Stomach smooth muscle (tissue), 2 donors: ENCODE measurements around the gene AP1S3.

Experiments
- H3K27ac ChIP-seq: one replicate; pipeline ENCODE4 v1.7.0; 2013; ENCODE audit warnings: mild to moderate bottlenecking, low read length, inconsistent platforms
- H3K27me3 ChIP-seq, 2 donors: one replicate each; pipeline ENCODE4 v1.7.0; 2013; ENCODE audit warnings: low read length in 2 of 2; ENCODE audit not compliant: insufficient read depth in 2 of 2, control insufficient read depth in 1 of 2
- H3K36me3 ChIP-seq, 2 donors: one replicate each; pipeline ENCODE4 v1.7.0; 2013; ENCODE audit warnings: low read length in 2 of 2; ENCODE audit not compliant: control insufficient read depth in 2 of 2, insufficient read depth in 2 of 2
- H3K4me1 ChIP-seq: one replicate; pipeline ENCODE4 v1.7.0; 2013; ENCODE audit warnings: low read length; ENCODE audit not compliant: control insufficient read depth, insufficient read depth
- H3K4me3 ChIP-seq, 2 donors: one replicate each; pipeline ENCODE4 v1.7.0; 2013; ENCODE audit warnings: low read length in 2 of 2
- H3K9ac ChIP-seq, 2 donors: one replicate each; pipeline ENCODE4 v1.7.0; 2013; ENCODE audit warnings: low read length in 2 of 2, mild to moderate bottlenecking in 1 of 2
- H3K9me3 ChIP-seq, 2 donors: one replicate each; pipeline ENCODE4 v1.7.0; 2013; ENCODE audit warnings: low read length in 2 of 2; ENCODE audit not compliant: control insufficient read depth in 2 of 2
- donor health status: healthy.
- donor health status: Pancreatic carcinoma.

The AP1S3 gene

DNA sequence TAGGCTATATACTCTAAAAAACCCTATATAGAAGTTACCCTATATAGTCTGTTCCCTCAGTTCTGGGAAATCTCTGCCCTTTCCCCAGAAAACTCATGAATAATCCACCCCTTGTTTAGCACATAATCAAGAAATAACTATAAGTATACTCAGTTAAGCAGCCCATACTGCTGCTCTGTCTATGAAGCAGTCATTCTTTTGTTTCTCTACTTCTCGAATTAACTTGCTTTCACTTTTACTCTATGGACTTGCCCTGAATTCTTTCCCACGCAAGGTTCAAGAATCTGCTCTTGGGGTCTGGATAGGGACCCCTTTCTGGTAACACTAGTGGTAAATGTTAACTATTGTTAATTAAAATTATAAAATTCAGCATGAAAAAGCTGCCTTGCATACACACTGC lies 17.4 kb upstream of the AP1S3 start:
- Histone ChIP-seq H3K9ac (no peak overlapping the region), H3K36me3 (no peaks in the 10 kb centered on the region), H3K9me3 (no peaks in the 10 kb centered on the region), H3K27me3 (no peaks in the 10 kb centered on the region), H3K4me3 (no peak overlapping the region), H3K27ac (no peak overlapping the region), H3K4me1 (no peaks in the 10 kb centered on the region)

GRCh38 chr2:223853425-223853837 lies 16.0 kb upstream of the AP1S3 start:
- Histone ChIP-seq H3K36me3 (no peaks in the 10 kb centered on the region), H3K4me3 (no peak overlapping the region), H3K27me3 (no peaks in the 10 kb centered on the region), H3K27ac (no peak overlapping the region), H3K9me3 (no peaks in the 10 kb centered on the region), H3K9ac (no peak overlapping the region), H3K4me1 (no peaks in the 10 kb centered on the region)

DNA sequence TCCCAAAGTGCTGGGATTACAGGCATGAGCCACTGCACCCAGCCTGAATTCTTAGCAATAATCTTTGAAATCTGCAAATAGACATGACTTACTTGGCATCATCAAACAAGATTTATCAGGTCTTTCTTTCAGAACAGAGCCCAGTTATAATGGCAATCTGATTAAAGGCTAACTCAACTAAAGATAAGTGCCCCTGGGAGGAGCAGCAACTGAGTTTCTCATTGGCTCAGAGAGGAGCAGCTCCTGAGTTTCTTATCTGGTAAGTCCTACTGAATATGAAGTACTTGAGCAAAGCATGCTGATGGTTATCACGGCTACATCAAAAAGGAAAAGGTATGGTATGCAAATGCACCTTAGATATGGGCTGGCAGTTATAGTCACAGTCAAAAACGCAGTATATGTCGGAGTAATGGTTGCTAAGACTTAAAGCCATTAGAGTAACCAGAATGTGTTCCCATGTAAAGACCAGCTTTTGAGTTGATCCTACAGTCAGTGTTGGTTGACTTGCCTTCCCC lies 15.0 kb upstream of the AP1S3 start:
- no peak overlapping the region for H3K4me3 ChIP-seq
- no peaks in the 10 kb centered on the region for H3K27me3 ChIP-seq
- H3K4me1 ChIP-seq = no peaks in the 10 kb centered on the region
- H3K27ac ChIP-seq = no peak overlapping the region
- H3K36me3 ChIP-seq = no peaks in the 10 kb centered on the region
- H3K9me3 ChIP-seq = no peaks in the 10 kb centered on the region
- H3K9ac ChIP-seq = no peak overlapping the region

- Histone ChIP-seq H3K4me3 (no peak overlapping the region), H3K27me3 (no peaks in the 10 kb centered on the region), H3K9me3 (no peaks in the 10 kb centered on the region), H3K36me3 (no peaks in the 10 kb centered on the region), H3K4me1 (no peaks in the 10 kb centered on the region), H3K9ac (no peak overlapping the region), H3K27ac (no peak overlapping the region)
These were observed 10.0 kb upstream of the AP1S3 start for GRCh38 chr2:223847410-223847809.

- no peak overlapping the region for H3K27ac ChIP-seq
- no peaks in the 10 kb centered on the region for H3K4me1 ChIP-seq
- H3K36me3 ChIP-seq = no peaks in the 10 kb centered on the region
- no peak overlapping the region for H3K4me3 ChIP-seq
- H3K9ac ChIP-seq = no peak overlapping the region
- H3K9me3 ChIP-seq = no peaks in the 10 kb centered on the region
- H3K27me3 ChIP-seq = no peaks in the 10 kb centered on the region
These were observed 9.1 kb upstream of the AP1S3 start for GRCh38 chr2:223846515-223846914.

DNA sequence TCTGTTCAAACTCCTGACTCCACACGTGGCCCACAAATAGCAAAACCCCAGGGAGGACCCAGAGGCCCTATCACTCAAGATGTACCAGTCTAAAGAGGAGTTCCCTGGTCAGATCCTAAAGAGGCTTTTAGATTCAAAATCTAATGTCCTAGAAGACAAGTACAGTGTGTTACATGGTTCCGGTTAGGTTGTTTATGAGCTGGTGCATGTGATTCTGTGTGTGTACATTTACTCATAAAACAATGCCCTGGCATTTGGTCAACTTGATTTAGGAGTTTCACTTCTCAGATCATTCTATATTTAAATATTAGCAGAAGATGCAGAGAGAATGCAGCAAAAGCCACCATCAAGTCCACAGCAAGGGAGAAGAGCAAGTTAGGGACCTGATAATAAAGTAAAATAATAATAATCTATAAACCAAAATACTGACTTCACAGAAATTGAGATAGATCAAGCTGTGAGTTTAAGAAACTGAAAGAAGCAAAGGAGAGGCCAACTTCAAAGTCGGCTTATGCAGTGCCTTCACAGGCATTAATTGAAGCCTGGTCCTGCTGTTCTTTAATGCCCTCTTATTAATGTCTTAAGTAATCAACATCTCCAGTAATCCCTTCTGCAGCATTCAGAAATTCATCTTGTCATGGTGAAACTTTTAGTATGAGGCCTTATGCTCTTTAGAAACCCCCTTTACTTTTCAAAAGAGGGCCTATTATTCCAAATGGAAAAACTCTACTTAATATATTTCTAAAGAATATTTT lies 4.2 kb upstream of the AP1S3 start:
- no peak overlapping the region for H3K27ac ChIP-seq
- no peaks in the 10 kb centered on the region for H3K36me3 ChIP-seq
- no peak overlapping the region for H3K4me3 ChIP-seq

DNA sequence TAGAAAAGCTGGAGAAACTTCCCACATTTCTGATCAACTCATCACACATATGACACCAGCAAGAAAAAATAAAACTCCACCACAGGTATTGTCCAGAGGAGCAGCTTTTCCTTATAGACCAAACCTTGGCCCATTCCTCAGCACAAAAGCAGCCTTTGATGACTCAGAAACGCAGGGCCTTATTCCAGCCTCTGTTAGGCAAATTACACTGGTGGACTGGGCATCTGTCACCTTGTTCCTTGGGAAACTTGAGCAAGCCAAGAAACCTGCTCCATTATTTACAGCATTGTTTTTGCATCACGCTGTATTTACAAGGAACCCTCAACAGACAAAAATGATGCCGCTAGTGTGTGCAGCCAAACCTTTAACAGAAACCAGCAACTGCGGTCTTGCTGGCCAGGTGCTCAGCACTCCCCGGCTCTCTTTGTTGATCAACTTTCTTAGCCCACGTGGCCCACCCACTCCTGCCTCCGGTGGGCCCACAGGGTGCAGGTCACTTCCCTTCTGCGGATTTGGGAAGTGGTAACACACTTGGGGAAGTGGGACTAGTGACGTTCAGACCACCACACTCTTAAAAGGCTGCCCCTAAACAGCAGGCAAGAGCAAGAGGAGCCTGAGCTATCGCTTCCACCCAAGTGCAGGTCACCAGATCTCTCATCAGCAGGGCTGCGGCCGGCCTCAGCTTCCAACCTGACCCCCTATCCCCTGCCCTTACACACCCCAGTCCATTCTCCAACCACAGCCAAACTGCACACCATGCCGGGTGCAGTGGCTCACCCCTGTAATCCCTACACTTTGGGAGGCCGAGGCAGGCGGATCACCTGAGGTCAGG lies 1.5 kb downstream of the AP1S3 start:
- no peak overlapping the region for H3K9ac ChIP-seq
- peaks cover 13% of the 10 kb centered on the region for H3K4me1 ChIP-seq
- no peaks in the 10 kb centered on the region for H3K36me3 ChIP-seq
- no peak overlapping the region for H3K4me3 ChIP-seq
- H3K27me3 ChIP-seq = no peaks in the 10 kb centered on the region
- no peaks in the 10 kb centered on the region for H3K9me3 ChIP-seq
- no peak overlapping the region for H3K27ac ChIP-seq

More for the DNA sequence above, 4.2 kb upstream of the AP1S3 start:
- H3K9me3 ChIP-seq = no peaks in the 10 kb centered on the region
- H3K4me1 ChIP-seq = peaks cover 6% of the 10 kb centered on the region
- H3K9ac ChIP-seq = no peak overlapping the region
- no peaks in the 10 kb centered on the region for H3K27me3 ChIP-seq

DNA sequence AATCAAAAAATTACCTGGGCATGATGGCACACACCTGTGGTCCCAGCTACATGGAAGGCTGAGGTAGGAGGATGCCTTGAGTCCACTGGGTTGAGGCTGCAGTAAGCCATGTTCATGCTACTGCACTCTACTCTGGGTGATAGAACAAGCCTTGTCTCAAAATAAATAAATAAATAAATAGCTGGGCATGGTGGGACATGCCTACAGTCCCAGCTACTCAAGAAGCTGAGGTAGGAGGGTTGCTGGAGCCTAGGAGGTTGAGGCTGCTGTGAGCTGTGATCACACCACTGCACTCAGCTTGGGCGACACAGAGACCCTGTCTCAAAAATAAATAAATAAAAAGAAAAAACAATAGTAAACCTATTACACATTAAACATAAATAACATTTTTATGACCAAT lies 3.0 kb downstream of the AP1S3 start:
- H3K27me3 ChIP-seq = no peaks in the 10 kb centered on the region
- no peaks in the 10 kb centered on the region for H3K9me3 ChIP-seq
- no peaks in the 10 kb centered on the region for H3K36me3 ChIP-seq

GRCh38 chr2:223832241-223832903 lies 5.0 kb downstream of the AP1S3 start:
- H3K4me3 ChIP-seq = no peak overlapping the region
- H3K4me1 ChIP-seq = peaks cover 13% of the 10 kb centered on the region
- H3K36me3 ChIP-seq = no peaks in the 10 kb centered on the region
- no peaks in the 10 kb centered on the region for H3K27me3 ChIP-seq
- H3K9ac ChIP-seq = no peak overlapping the region
- no peaks in the 10 kb centered on the region for H3K9me3 ChIP-seq
- no peak overlapping the region for H3K27ac ChIP-seq

More for the DNA sequence above, 3.0 kb downstream of the AP1S3 start:
- Histone ChIP-seq H3K4me3 (no peak overlapping the region), H3K4me1 (peaks cover 13% of the 10 kb centered on the region), H3K27ac (no peak overlapping the region), H3K9ac (no peak overlapping the region)

DNA sequence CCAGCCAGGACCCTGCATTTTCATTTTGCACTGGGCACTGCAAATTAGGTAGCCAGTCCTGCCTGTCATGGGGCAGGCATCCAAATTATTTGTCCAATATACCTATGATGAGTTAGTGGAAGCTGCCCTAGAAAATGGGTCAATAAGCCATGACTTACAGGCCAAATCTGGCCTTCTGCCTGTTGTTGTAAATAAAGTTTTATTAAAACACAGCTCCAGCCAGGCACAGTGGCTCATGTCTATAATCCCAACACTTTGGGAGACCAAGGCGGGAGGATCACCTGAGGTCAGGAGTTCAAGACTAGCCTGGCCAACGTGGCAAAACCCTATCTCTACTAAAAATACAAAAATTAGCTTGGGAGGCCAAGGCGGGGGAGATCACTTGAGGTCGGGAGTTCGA lies 8.3 kb downstream of the AP1S3 start:
- Histone ChIP-seq H3K27me3 (no peaks in the 10 kb centered on the region), H3K9me3 (no peaks in the 10 kb centered on the region), H3K27ac (no peak overlapping the region), H3K9ac (no peak overlapping the region), H3K4me3 (no peak overlapping the region), H3K36me3 (no peaks in the 10 kb centered on the region), H3K4me1 (no peaks in the 10 kb centered on the region)
